ENCODE measurements around the gene UBE2QL1. TPM values are rescaled to one million over a fixed set of nuclear protein-coding genes. Genes with fewer than 3 reads are reported as not detected.

Gene UBE2QL1
- total RNA-seq, 2 experiments from 2014 or later, result not detected

- Mint-ChIP-seq H3K27me3 (peaks cover 18% of the 10 kb centered on the region), H3K36me3 (no peaks in the 10 kb centered on the region), H3K9me3 (peaks cover 2% of the 10 kb centered on the region), H3K27ac (no peak overlapping the region), H3K4me3 (no peak overlapping the region), H3K4me1 (ENCODE audit: low read depth) (no peaks in the 10 kb centered on the region)
- POLR2A ChIA-PET, result interaction anchor here (0.6 kb wide), 1 partner anchor 9 kb away, joined by 3 read pairs; no protein-coding TSS in a partner anchor
- CTCF ChIA-PET, result no interaction called here
- DNase-seq, result no peak
- intact Hi-C loops (cut with micrococcal nuclease), result no loop called here
Observed at GRCh38 chr5:6476313-6476661, 27.6 kb downstream of the UBE2QL1 start.

GRCh38 chr5:6478793-6479192, 30.1 kb downstream of the UBE2QL1 start:
- Mint-ChIP-seq H3K4me3 (no peak overlapping the region), H3K27ac (no peak overlapping the region), H3K4me1 (ENCODE audit: low read depth) (peaks cover 4% of the 10 kb centered on the region), H3K9me3 (no peaks in the 10 kb centered on the region), H3K36me3 (no peaks in the 10 kb centered on the region), H3K27me3 (peaks cover 14% of the 10 kb centered on the region)
- CTCF ChIA-PET, result no interaction called here
- no peak for DNase-seq
- intact Hi-C loops (cut with micrococcal nuclease), result no loop called here
- POLR2A ChIA-PET, result no interaction called here

DNA sequence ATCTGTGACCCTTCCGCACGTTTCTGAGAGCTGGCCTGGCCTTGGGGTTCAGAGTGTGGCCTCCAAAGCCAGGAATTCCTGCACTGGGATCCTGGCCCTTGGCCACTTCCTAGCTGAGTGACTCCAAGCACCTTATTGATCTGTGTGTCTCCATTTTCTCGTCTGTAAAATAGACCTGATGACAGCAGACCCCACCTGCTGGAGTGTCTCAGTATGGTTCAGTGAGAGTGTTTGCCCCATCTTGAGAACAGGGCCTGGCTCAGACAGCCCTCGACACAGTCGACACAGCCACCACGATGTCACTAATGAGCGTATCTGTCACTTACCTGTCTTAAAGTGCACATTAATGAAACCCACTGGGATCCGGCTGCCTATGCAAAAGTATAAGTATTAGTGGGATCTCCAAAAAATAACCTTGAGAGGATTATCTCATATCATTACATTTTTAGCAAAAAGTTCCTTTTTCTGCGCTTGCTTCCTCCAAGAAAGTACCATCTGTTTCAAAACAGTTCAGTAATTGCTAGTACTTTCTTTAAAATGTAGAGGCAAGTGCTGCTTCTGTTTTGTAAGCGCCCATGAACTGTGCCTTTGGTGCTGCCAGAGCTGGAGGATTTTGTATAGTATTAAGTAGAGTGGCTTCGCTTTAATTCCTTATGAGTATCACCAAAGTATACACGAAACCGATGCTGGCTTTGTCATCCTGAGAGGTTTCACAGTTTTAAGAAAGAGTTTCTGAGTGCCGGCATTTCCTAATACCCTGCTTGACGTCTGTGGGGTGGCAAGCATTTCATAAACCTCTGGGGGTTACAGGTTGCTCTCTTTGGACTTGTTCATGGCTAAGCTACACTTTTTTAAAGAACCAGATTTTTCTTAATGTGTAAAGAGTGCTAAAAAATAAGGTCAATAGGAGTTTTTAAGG, 31.7 kb downstream of the UBE2QL1 start:
- Mint-ChIP-seq H3K27me3 (peaks cover 17% of the 10 kb centered on the region), H3K9me3 (no peaks in the 10 kb centered on the region), H3K36me3 (no peaks in the 10 kb centered on the region), H3K4me1 (ENCODE audit: low read depth) (peaks cover 4% of the 10 kb centered on the region), H3K27ac (no peak overlapping the region), H3K4me3 (no peak overlapping the region)
- intact Hi-C loops (cut with micrococcal nuclease), result loop anchor here (5.0 kb wide), 1 partner anchor 347 kb away; no protein-coding TSS in a partner anchor
- ChIA-PET POLR2A (no interaction called here), CTCF (no interaction called here)
- no peak for DNase-seq

DNA sequence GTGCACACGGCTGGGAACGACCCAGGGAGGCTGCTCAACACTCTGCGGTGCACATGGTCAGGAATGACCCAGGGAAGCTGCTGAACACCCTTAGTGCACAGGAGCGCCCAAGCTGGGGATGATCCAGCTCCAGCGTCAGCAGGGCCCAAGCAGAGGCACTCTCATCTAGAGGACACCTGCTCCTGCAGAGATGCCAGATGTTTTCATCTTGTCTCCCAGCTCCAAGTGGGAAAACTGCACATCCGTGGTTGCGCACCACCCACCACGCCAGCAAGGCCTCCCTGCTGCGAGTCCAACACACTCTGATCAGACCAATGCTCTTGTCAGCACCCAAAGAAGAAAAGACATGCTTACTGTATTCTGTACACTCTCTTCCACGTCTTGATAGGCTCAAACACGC, 34.1 kb downstream of the UBE2QL1 start:
- intact Hi-C loops (cut with micrococcal nuclease), result loop anchor here (5.0 kb wide), 1 partner anchor 345 kb away; no protein-coding TSS in a partner anchor
- no peaks in the 10 kb centered on the region for H3K9me3 Mint-ChIP-seq

GRCh38 chr5:6483880-6484382, 35.3 kb downstream of the UBE2QL1 start:
- DNase-seq, result peak; percentile 43
- CTCF ChIA-PET, result interaction anchor here (1.0 kb wide), 1 partner anchor 9 kb away, joined by 4 read pairs; no protein-coding TSS in a partner anchor
- Mint-ChIP-seq H3K9me3 (no peaks in the 10 kb centered on the region), H3K4me1 (ENCODE audit: low read depth) (peaks cover 4% of the 10 kb centered on the region), H3K36me3 (no peaks in the 10 kb centered on the region), H3K4me3 (no peak overlapping the region), H3K27me3 (peaks cover 25% of the 10 kb centered on the region), H3K27ac (no peak overlapping the region)
- intact Hi-C loops (cut with micrococcal nuclease), result loop anchor here (1.0 to 5.0 kb wide), 2 partner anchors 12 to 343 kb away; no protein-coding TSS in a partner anchor
- POLR2A ChIA-PET, result no interaction called here

More for the DNA sequence above, 34.1 kb downstream of the UBE2QL1 start:
- POLR2A ChIA-PET, result no interaction called here
- Mint-ChIP-seq H3K4me1 (ENCODE audit: low read depth) (peaks cover 4% of the 10 kb centered on the region), H3K27me3 (peaks cover 19% of the 10 kb centered on the region), H3K36me3 (no peaks in the 10 kb centered on the region), H3K4me3 (no peak overlapping the region), H3K27ac (no peak overlapping the region)
- no peak for DNase-seq
- CTCF ChIA-PET, result no interaction called here

DNA sequence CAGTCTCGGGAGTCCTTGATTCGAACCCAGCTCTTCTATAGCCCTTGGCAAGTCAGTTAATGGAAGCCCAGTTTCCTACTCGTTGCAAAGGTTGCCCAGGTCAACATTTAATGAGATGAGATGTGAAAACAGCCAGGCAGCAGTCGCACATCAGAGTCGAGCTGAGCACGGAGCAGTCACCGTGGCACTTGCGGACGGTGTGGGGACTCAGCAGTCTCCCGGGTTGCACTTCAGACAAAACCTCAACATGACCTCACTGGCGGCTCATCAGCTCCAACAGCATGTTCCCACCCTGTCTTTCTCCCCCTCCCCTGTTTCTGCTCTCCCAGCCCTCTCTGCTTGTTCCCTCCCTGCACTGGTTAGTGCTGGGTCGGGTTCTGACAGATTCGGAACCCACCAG, 35.8 kb downstream of the UBE2QL1 start:
- intact Hi-C loops (cut with micrococcal nuclease), result loop anchor here (1.0 to 5.0 kb wide), 2 partner anchors 12 to 343 kb away; no protein-coding TSS in a partner anchor
- H3K9me3 Mint-ChIP-seq, result no peaks in the 10 kb centered on the region
- no peaks in the 10 kb centered on the region for H3K36me3 Mint-ChIP-seq
- ChIA-PET CTCF (interaction anchor here (1.0 kb wide), 1 partner anchor 9 kb away, joined by 4 read pairs; no protein-coding TSS in a partner anchor), POLR2A (no interaction called here)
- H3K4me3 Mint-ChIP-seq, result no peak overlapping the region
- H3K4me1 Mint-ChIP-seq (ENCODE audit: low read depth), result peaks cover 4% of the 10 kb centered on the region
- peaks cover 25% of the 10 kb centered on the region for H3K27me3 Mint-ChIP-seq
- H3K27ac Mint-ChIP-seq, result no peak overlapping the region
- no peak for DNase-seq

DNA sequence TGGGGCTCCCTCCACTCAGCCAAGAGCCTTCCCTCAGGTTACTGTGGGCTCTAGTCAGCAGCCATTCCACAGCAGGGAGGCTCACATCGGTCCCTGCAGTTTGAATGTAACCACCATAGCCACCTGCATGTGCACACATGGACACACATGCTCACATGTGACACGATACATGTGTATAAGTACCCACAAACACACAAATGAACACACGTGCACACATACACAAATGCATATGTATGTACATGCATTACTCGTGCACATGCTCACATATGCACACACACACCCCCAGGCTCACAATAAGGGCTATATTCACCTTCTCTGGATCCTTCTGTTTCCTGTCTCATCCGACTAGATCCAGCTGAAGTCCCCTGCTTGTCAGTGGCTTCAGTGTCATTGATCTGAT, 36.2 kb downstream of the UBE2QL1 start:
- intact Hi-C loops (cut with micrococcal nuclease), result loop anchor here (1.0 to 5.0 kb wide), 2 partner anchors 11 to 342 kb away; no protein-coding TSS in a partner anchor
- Mint-ChIP-seq H3K9me3 (no peaks in the 10 kb centered on the region), H3K4me1 (ENCODE audit: low read depth) (peaks cover 4% of the 10 kb centered on the region), H3K27ac (no peak overlapping the region), H3K27me3 (peaks cover 30% of the 10 kb centered on the region), H3K4me3 (no peak overlapping the region), H3K36me3 (no peaks in the 10 kb centered on the region)
- ChIA-PET CTCF (no interaction called here), POLR2A (no interaction called here)
- no peak for DNase-seq

DNA sequence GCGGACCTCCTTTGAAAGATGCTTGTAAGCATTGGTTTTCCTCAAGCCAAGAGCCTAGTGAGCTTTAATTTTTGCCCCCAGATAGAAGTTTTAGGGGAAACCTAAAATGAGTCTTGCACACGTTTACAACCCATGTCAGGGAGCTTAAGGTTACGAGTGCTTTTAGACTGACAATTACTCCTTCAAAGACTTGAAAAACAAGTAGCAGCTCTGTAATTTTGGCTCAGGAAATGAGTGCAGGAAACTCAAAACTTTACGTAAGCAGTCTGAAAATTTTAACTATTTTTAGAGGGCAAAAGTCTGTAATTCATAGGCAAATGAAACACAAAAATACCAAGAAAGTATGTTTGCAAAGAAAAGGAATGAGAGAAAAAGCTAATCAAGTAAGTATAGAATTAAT, 36.8 kb downstream of the UBE2QL1 start:
- Mint-ChIP-seq H3K4me1 (ENCODE audit: low read depth) (peaks cover 4% of the 10 kb centered on the region), H3K9me3 (no peaks in the 10 kb centered on the region), H3K36me3 (no peaks in the 10 kb centered on the region), H3K27me3 (peaks cover 34% of the 10 kb centered on the region), H3K27ac (no peak overlapping the region), H3K4me3 (no peak overlapping the region)
- ChIA-PET CTCF (no interaction called here), POLR2A (no interaction called here)
- intact Hi-C loops (cut with micrococcal nuclease), result no loop called here
- DNase-seq, result no peak

DNA sequence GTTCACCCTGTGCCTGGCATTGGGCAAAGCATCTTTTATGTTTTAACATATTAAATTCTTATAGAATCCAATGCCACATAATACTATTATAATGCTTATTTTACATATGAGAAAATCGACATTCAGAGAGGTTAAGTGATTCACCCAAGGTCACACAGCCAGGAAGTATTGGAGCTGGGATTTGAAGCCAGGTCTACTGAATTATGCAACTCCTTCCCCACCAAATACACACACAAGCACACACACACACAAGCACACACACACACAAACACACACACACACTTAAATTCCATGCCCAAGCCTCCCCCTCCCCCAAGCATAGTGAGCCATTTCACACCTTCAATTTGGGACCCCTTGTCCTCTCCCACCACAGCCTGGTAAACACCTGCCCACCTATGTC, 37.4 kb downstream of the UBE2QL1 start:
- ChIA-PET POLR2A (no interaction called here), CTCF (no interaction called here)
- Mint-ChIP-seq H3K9me3 (no peaks in the 10 kb centered on the region), H3K27ac (no peak overlapping the region), H3K36me3 (no peaks in the 10 kb centered on the region), H3K4me1 (ENCODE audit: low read depth) (peaks cover 4% of the 10 kb centered on the region), H3K27me3 (peaks cover 36% of the 10 kb centered on the region), H3K4me3 (no peak overlapping the region)
- DNase-seq, result no peak
- intact Hi-C loops (cut with micrococcal nuclease), result no loop called here

DNA sequence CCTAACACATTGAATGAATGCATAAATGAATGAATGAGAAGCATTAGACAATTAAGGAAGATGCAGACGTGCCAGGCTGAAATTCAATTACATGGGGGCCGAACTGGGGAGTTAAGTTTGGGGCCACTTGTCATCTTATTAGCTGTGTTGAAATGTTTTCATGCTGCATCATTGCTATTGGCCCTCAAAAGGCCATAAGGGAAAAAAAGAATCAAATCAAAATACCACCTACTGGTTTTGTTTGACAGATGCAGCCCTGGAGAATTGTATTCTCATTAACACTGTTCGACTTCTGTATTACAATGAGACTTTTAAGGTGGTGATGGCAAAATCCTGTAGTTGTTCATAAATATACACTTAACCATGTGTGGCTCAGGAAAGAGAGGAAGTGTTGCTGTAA, 38.4 kb downstream of the UBE2QL1 start:
- intact Hi-C loops (cut with micrococcal nuclease), result no loop called here
- Mint-ChIP-seq H3K27ac (no peak overlapping the region), H3K9me3 (no peaks in the 10 kb centered on the region), H3K27me3 (peaks cover 45% of the 10 kb centered on the region), H3K4me3 (no peak overlapping the region), H3K36me3 (no peaks in the 10 kb centered on the region), H3K4me1 (ENCODE audit: low read depth) (peaks cover 4% of the 10 kb centered on the region)
- no peak for DNase-seq
- ChIA-PET POLR2A (no interaction called here), CTCF (no interaction called here)

- no peak for DNase-seq
- no peaks in the 10 kb centered on the region for H3K36me3 Mint-ChIP-seq
- peaks cover 4% of the 10 kb centered on the region for H3K4me1 Mint-ChIP-seq (ENCODE audit: low read depth)
- intact Hi-C loops (cut with micrococcal nuclease), result no loop called here
- H3K9me3 Mint-ChIP-seq, result no peaks in the 10 kb centered on the region
- no peak overlapping the region for H3K27ac Mint-ChIP-seq
- ChIA-PET POLR2A (no interaction called here), CTCF (no interaction called here)
- H3K27me3 Mint-ChIP-seq, result peaks cover 47% of the 10 kb centered on the region
- no peak overlapping the region for H3K4me3 Mint-ChIP-seq
Observed at GRCh38 chr5:6488021-6488420, 39.4 kb downstream of the UBE2QL1 start.

GRCh38 chr5:6489643-6490185, 41.1 kb downstream of the UBE2QL1 start:
- no peaks in the 10 kb centered on the region for H3K4me1 Mint-ChIP-seq (ENCODE audit: low read depth)
- no peak overlapping the region for H3K27ac Mint-ChIP-seq
- ChIA-PET CTCF (no interaction called here), POLR2A (no interaction called here)
- no peaks in the 10 kb centered on the region for H3K36me3 Mint-ChIP-seq
- no peak for DNase-seq
- intact Hi-C loops (cut with micrococcal nuclease), result loop anchor here (10.0 kb wide), 2 partner anchors 245 to 1385 kb away; no protein-coding TSS in a partner anchor
- no peak overlapping the region for H3K4me3 Mint-ChIP-seq
- H3K9me3 Mint-ChIP-seq, result no peaks in the 10 kb centered on the region
- H3K27me3 Mint-ChIP-seq, result peaks cover 55% of the 10 kb centered on the region

All from activated CD4-positive, alpha-beta memory T cell treated with anti-CD3 and anti-CD28 coated beads for 36 hours (primary cell).